Activated CD4-positive, alpha-beta memory T cell treated with anti-CD3 and anti-CD28 coated beads, Interleukin-2, amount 10 ng/mL, durations not matched to agents 7 days and 5 days (primary cell): ENCODE results near the gene ALPK3. TPM values are rescaled to one million over a fixed set of nuclear protein-coding genes. Genes with fewer than 3 reads are reported as not detected.

Experiments
- CTCF ChIA-PET: fragments of 350-600 bp; sonication (Branson Sonifier 250); formaldehyde crosslinking; loops from one replicate; lab custom pipeline; 2021; ENCODE audit warnings: antibody characterized with exemption, inconsistent platforms; lab: Charles Lee
- POLR2A ChIA-PET: fragments of 350-600 bp; sonication (Branson Sonifier 250); formaldehyde crosslinking; loops from one replicate; lab custom pipeline; 2021; ENCODE audit warnings: antibody characterized with exemption; lab: Charles Lee
- DNase-seq: peaks from one replicate; pipeline ENCODE4 v3.0.0-alpha.2; 2020
- H3K27ac Mint-ChIP-seq: one replicate; pipeline ENCODE4 v1.8.0; 2021; ENCODE audit warnings: mild to moderate bottlenecking, mixed read lengths
- H3K27me3 Mint-ChIP-seq: one replicate; pipeline ENCODE4 v1.8.0; 2021; ENCODE audit warnings: mixed read lengths
- H3K36me3 Mint-ChIP-seq: one replicate; pipeline ENCODE4 v1.8.0; 2021; ENCODE audit warnings: low read depth, mixed read lengths
- H3K4me1 Mint-ChIP-seq: one replicate; pipeline ENCODE4 v1.8.0; 2021; ENCODE audit warnings: mixed read lengths
- H3K4me3 Mint-ChIP-seq: one replicate; pipeline ENCODE4 v1.8.0; 2021; ENCODE audit warnings: mild to moderate bottlenecking, mixed read lengths
- H3K9me3 Mint-ChIP-seq: one replicate; pipeline ENCODE4 v1.8.0; 2021; ENCODE audit warnings: mixed read lengths
- total RNA-seq, 2 experiments: library from RNA; stranded (reverse); gene quantifications; one replicate each; pipeline ENCODE4 v1.2.3, GENCODE V29; 2021

The ALPK3 gene
- total RNA-seq, 2 experiments from 2014 or later, result 0.20 TPM

GRCh38 chr15:84831613-84832012 is 14.5 kb downstream of the ALPK3 start:
- H3K4me3 Mint-ChIP-seq, result no peak overlapping the region
- no peaks in the 10 kb centered on the region for H3K9me3 Mint-ChIP-seq
- ChIA-PET POLR2A (no interaction called here), CTCF (no interaction called here)
- H3K36me3 Mint-ChIP-seq, result no peaks in the 10 kb centered on the region
- no peaks in the 10 kb centered on the region for H3K4me1 Mint-ChIP-seq
- DNase-seq, result no peak
- H3K27me3 Mint-ChIP-seq, result peaks cover 24% of the 10 kb centered on the region
- no peak overlapping the region for H3K27ac Mint-ChIP-seq

GRCh38 chr15:84832448-84833040 is 15.4 kb downstream of the ALPK3 start:
- POLR2A ChIA-PET, result no interaction called here
- H3K27ac Mint-ChIP-seq, result no peak overlapping the region
- CTCF ChIA-PET, result interaction anchor here (0.9 to 1.5 kb wide), 2 partner anchors 11 to 14 kb away, joined by 3 read pairs; no protein-coding TSS in a partner anchor
- no peaks in the 10 kb centered on the region for H3K36me3 Mint-ChIP-seq
- peaks cover 30% of the 10 kb centered on the region for H3K27me3 Mint-ChIP-seq
- no peaks in the 10 kb centered on the region for H3K4me1 Mint-ChIP-seq
- no peak for DNase-seq
- H3K4me3 Mint-ChIP-seq, result no peak overlapping the region
- no peaks in the 10 kb centered on the region for H3K9me3 Mint-ChIP-seq

DNA sequence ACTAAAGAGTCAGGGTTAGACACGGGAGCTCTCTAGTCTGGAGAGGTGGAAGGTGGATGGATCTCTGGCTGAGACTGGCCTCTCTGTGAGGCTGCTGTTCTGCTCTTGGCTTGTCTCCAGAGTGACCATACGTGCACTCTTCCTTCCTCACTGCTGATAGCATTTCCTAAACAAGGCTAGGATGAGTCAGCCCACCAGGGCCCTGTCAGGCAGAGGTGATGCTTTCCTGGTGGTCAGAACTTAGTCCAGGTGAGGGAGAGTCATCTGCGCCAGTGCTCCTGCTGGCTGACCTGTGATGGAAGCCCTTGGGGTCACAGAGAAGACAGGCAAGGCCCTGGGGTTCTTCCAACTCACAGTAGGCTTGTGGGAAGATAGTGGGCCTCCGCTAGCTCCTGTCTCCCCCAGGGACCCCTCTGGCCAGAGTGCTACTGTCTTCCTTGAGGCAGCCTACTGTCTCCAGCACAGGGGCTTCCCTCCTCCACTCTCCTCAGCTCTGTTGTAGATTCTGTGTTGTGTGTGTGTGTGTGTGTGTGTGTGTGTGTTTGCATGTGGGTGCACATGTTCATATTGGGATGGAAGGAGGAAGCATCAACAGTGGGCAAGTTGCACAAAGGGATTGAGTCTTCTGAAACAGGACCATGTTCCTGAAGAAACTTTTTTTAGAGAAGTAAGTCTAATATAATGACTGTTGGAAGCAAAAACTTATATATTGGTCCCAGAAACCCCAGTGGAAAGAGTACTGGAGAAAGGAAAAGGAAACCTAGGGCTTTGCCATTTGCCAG is 16.5 kb downstream of the ALPK3 start:
- CTCF ChIA-PET, result interaction anchor here (0.9 to 1.5 kb wide), 3 partner anchors 10 to 263 kb away, joined by 3 read pairs; no protein-coding TSS in a partner anchor
- Mint-ChIP-seq H3K9me3 (no peaks in the 10 kb centered on the region), H3K4me3 (no peak overlapping the region), H3K27me3 (peaks cover 28% of the 10 kb centered on the region), H3K4me1 (no peaks in the 10 kb centered on the region), H3K36me3 (no peaks in the 10 kb centered on the region), H3K27ac (no peak overlapping the region)
- POLR2A ChIA-PET, result no interaction called here
- no peak for DNase-seq

GRCh38 chr15:84834229-84834955 is 17.2 kb downstream of the ALPK3 start:
- Mint-ChIP-seq H3K27me3 (peaks cover 28% of the 10 kb centered on the region), H3K4me1 (no peaks in the 10 kb centered on the region), H3K4me3 (no peak overlapping the region), H3K9me3 (no peaks in the 10 kb centered on the region), H3K36me3 (no peaks in the 10 kb centered on the region), H3K27ac (no peak overlapping the region)
- POLR2A ChIA-PET, result no interaction called here
- CTCF ChIA-PET, result interaction anchor here (0.9 to 1.2 kb wide), 2 partner anchors 11 to 264 kb away, joined by 3 read pairs; no protein-coding TSS in a partner anchor
- DNase-seq, result no peak

DNA sequence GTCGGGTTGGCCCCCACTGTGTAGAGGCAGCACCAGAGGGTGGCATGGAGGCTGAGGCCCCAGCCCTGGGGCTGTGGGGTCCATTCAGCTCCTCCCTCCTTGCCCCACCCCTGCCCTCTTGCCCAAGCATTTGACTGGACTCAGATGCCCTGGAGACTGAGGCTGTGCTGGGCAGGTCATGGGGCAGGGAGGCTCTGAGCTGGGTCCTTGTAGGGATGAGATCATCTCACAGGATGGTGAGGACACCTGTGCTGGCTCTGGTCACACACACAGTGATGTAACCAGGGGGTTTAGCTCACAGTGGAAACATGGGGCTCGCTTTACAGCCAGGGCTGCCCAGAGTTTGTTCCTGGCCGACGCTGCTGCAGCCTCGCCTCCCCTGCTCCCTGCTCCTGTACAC is 17.8 kb downstream of the ALPK3 start:
- DNase-seq, result no peak
- Mint-ChIP-seq H3K27me3 (peaks cover 28% of the 10 kb centered on the region), H3K4me1 (no peaks in the 10 kb centered on the region), H3K9me3 (no peaks in the 10 kb centered on the region), H3K27ac (no peak overlapping the region), H3K4me3 (no peak overlapping the region), H3K36me3 (no peaks in the 10 kb centered on the region)
- POLR2A ChIA-PET, result no interaction called here
- CTCF ChIA-PET, result interaction anchor here (0.9 to 1.2 kb wide), 2 partner anchors 10 to 265 kb away, joined by 3 read pairs; no protein-coding TSS in a partner anchor

- H3K9me3 Mint-ChIP-seq, result no peaks in the 10 kb centered on the region
- CTCF ChIA-PET, result no interaction called here
- no peak overlapping the region for H3K4me3 Mint-ChIP-seq
- H3K4me1 Mint-ChIP-seq, result no peaks in the 10 kb centered on the region
- DNase-seq, result no peak
- peaks cover 24% of the 10 kb centered on the region for H3K27me3 Mint-ChIP-seq
- H3K27ac Mint-ChIP-seq, result no peak overlapping the region
- POLR2A ChIA-PET, result no interaction called here
- H3K36me3 Mint-ChIP-seq, result no peaks in the 10 kb centered on the region
Observed at GRCh38 chr15:84835661-84836337, 18.6 kb downstream of the ALPK3 start.

DNA sequence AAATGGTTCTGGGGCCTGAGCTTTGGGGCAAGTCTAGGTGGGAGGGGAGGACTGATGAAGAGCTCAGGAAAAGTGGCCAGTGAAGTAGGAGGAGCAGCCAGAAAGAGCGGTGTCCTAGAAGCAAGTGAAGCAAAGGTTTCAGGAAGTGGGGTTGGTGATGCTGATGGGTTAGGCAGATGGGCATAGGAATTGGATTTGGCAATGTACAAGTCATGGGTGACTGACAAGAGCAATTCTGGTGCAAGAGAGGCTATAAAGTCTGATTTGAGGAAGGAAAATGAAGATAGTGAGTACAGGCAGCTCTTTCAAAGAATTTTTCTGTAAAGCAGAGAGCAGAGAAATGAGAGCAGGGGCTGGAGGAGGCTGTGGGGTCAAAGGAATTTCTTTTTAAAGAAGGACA is 19.7 kb downstream of the ALPK3 start:
- ChIA-PET POLR2A (no interaction called here), CTCF (no interaction called here)
- DNase-seq, result no peak
- H3K4me1 Mint-ChIP-seq, result no peaks in the 10 kb centered on the region
- H3K36me3 Mint-ChIP-seq, result no peaks in the 10 kb centered on the region
- no peaks in the 10 kb centered on the region for H3K9me3 Mint-ChIP-seq
- H3K4me3 Mint-ChIP-seq, result no peak overlapping the region
- H3K27me3 Mint-ChIP-seq, result peaks cover 21% of the 10 kb centered on the region
- no peak overlapping the region for H3K27ac Mint-ChIP-seq

DNA sequence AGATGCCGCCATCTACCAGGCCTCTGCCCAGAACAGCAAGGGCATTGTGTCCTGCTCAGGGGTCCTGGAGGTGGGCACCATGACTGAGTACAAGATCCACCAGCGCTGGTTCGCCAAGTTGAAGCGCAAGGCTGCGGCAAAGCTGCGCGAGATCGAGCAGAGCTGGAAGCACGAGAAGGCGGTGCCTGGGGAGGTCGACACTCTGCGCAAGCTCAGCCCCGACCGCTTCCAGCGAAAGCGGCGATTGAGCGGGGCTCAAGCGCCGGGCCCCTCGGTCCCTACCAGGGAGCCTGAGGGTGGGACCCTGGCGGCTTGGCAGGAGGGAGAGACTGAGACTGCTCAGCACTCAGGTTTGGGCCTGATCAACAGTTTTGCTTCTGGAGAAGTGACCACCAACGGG is 22.6 kb downstream of the ALPK3 start:
- POLR2A ChIA-PET, result no interaction called here
- Mint-ChIP-seq H3K9me3 (no peaks in the 10 kb centered on the region), H3K36me3 (no peaks in the 10 kb centered on the region), H3K27me3 (peaks cover 14% of the 10 kb centered on the region), H3K4me3 (no peak overlapping the region), H3K27ac (no peak overlapping the region), H3K4me1 (no peaks in the 10 kb centered on the region)
- CTCF ChIA-PET, result no interaction called here
- no peak for DNase-seq

DNA sequence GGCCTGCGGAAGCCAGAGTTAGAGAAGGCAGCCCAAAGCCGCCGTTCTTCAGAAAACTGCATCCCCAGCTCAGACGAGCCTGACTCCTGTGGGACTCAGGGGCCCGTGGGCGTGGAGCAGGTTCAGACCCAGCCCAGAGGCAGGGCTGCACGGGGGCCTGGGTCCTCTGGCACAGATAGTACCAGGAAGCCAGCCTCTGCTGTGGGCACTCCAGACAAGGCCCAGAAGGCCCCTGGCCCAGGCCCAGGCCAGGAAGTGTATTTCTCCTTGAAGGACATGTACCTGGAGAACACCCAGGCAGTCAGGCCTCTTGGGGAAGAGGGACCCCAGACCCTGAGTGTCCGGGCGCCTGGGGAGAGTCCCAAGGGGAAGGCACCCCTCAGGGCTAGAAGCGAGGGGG is 23.1 kb downstream of the ALPK3 start:
- no peak overlapping the region for H3K27ac Mint-ChIP-seq
- POLR2A ChIA-PET, result no interaction called here
- CTCF ChIA-PET, result no interaction called here

GRCh38 chr15:84840741-84841429 is 23.7 kb downstream of the ALPK3 start:
- Mint-ChIP-seq H3K4me1 (no peaks in the 10 kb centered on the region), H3K4me3 (no peak overlapping the region), H3K27ac (no peak overlapping the region), H3K9me3 (no peaks in the 10 kb centered on the region), H3K27me3 (peaks cover 10% of the 10 kb centered on the region), H3K36me3 (no peaks in the 10 kb centered on the region)
- POLR2A ChIA-PET, result no interaction called here
- no peak for DNase-seq
- CTCF ChIA-PET, result interaction anchor here (1.0 kb wide), 1 partner anchor 10 kb away, joined by 3 read pairs; no protein-coding TSS in a partner anchor

More for the DNA sequence above, 23.1 kb downstream of the ALPK3 start:
- Mint-ChIP-seq H3K36me3 (no peaks in the 10 kb centered on the region), H3K27me3 (peaks cover 13% of the 10 kb centered on the region), H3K4me3 (no peak overlapping the region), H3K9me3 (no peaks in the 10 kb centered on the region), H3K4me1 (no peaks in the 10 kb centered on the region)
- DNase-seq, result no peak

DNA sequence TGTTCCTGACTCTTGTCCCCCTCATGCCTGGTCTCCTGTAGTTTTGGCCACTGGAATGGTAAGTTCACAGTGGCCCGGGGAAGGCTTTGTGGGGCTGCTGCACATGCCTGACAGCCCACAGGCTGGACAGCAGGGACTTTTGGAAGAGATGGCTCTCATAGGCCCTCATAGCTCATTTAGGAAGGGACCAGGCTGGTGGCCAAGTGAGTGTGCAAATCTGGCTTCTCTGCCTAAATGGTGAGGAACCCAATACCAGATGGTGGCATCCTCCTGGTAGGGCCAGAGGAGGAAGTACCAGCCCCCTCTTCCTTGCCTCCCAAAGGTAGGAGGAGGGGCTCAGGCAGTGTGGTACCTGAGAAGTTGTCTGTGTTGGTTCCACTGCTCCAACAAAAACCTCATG is 25.6 kb downstream of the ALPK3 start:
- H3K4me3 Mint-ChIP-seq, result no peak overlapping the region

DNA sequence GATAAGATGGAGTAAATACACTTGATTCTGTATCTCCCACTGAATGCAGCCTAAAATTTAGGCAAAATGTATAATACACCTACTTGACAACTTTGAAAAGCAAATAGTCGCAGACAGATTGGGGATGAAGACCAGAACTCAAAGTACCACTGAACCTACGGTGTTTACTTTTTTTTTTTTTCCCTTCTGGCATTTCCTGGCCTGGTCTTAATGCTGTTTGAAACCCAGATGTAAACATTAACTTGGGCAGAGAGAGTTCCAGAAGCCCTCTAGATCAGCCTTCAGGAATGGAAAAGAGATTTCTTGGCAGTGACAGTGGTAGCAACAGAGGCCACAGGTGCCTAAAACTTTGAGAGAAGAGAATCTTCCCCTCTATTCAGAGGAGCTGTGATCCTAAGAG is 27.8 kb downstream of the ALPK3 start:
- no peak overlapping the region for H3K4me3 Mint-ChIP-seq
- no peak overlapping the region for H3K27ac Mint-ChIP-seq
- no peaks in the 10 kb centered on the region for H3K4me1 Mint-ChIP-seq
- ChIA-PET CTCF (interaction anchor here (0.7 to 2.2 kb wide), 4 partner anchors 10 to 212 kb away, joined by 3 to 8 read pairs (median 4); no protein-coding TSS in a partner anchor), POLR2A (no interaction called here)
- H3K27me3 Mint-ChIP-seq, result peaks cover 4% of the 10 kb centered on the region
- H3K9me3 Mint-ChIP-seq, result peaks cover 11% of the 10 kb centered on the region
- peaks cover 8% of the 10 kb centered on the region for H3K36me3 Mint-ChIP-seq
- DNase-seq, result no peak

More for the DNA sequence above, 25.6 kb downstream of the ALPK3 start:
- Mint-ChIP-seq H3K27me3 (peaks cover 2% of the 10 kb centered on the region), H3K27ac (no peak overlapping the region), H3K4me1 (no peaks in the 10 kb centered on the region), H3K9me3 (peaks cover 11% of the 10 kb centered on the region), H3K36me3 (peaks cover 8% of the 10 kb centered on the region)
- CTCF ChIA-PET, result interaction anchor here (0.7 to 1.3 kb wide), 2 partner anchors 10 to 33 kb away, joined by 3 read pairs; no protein-coding TSS in a partner anchor
- DNase-seq, result no peak
- POLR2A ChIA-PET, result no interaction called here
